GM13977 (cell line): Measurements from ENCODE around the gene CCDC85B.

Source experiments
- DNase-seq: peaks from one replicate; pipeline ENCODE4 v3.0.0; 2012; ENCODE audit warnings: low spot score
- CTCF ChIP-seq: IDR thresholded peaks from 2 replicates; pipeline ENCODE4 v1.5.1; 2012; ENCODE audit warnings: mild to moderate bottlenecking, control low read depth; ENCODE audit not compliant: insufficient read depth; ENCODE audit errors: extremely low read depth, missing control alignments
- in situ Hi-C: fragments of 300-500 bp; cut with MboI; formaldehyde crosslinking; loops from one replicate; pipeline ENCODE4 v1.12.0; 2022; ENCODE audit warnings: low sequenced_read_pairs, low pct_unique_long_range_greater_than_20kb, mixed read lengths, inconsistent platforms; ENCODE audit not compliant: unreplicated experiment

CCDC85B gene

GRCh38 chr11:65857853-65858680 is 32.4 kb upstream of the CCDC85B start, which contains the start of gene CFL1:
TSS of gene CFL1 (minus strand) at chr11:65858180. CDS start at chr11:65858099, 81 bp downstream.
- in situ Hi-C loops, result no loop called here

GRCh38 chr11:65858681-65859087 is 31.8 kb upstream of the CCDC85B start:
- no peak for TF ChIP-seq CTCF
- in situ Hi-C loops, result no loop called here

More at GRCh38 chr11:65857853-65858680, 32.4 kb upstream of the CCDC85B start, which contains the start of gene CFL1:
- DNase-seq, result peak; percentile 94
- no peak for TF ChIP-seq CTCF

GRCh38 chr11:65859095-65859811 is 31.2 kb upstream of the CCDC85B start:
- in situ Hi-C loops, result no loop called here
- DNase-seq, result peak; percentile 97

More at GRCh38 chr11:65858681-65859087, 31.8 kb upstream of the CCDC85B start:
- no peak for DNase-seq

DNA sequence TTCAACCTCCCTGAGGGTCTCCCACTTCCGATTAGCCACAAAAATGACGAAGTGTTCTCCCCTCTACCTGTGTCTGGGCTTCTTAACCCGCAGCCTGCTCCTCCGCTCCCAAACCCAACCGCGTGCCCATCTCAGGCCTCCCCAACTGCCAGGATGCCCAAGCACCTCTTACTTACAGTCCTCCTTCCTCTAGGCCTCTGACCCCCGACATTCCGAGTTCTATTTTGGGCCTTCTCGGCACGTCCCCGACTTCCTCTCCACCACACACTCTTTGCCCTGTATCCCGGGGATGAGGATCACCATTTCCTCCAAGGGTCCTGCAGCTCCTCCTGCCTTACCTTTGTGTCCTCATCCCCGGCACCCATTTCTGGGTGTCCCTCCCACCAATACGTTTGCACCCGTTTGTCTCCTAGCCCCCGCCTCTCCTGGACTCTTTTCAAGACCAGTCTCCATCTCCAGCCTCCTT is 30.6 kb upstream of the CCDC85B start:
- no peak for DNase-seq
- no peak for TF ChIP-seq CTCF
- in situ Hi-C loops, result no loop called here

More at GRCh38 chr11:65859095-65859811, 31.2 kb upstream of the CCDC85B start:
- TF ChIP-seq CTCF, result no peak

- DNase-seq, result peak; percentile 95
- TF ChIP-seq CTCF, result peak; percentile 86
- in situ Hi-C loops, result no loop called here
These were observed 30.0 kb upstream of the CCDC85B start, which contains the start of gene MUS81 for GRCh38 chr11:65860278-65861164. TSS of gene MUS81 (plus strand) at chr11:65860433. CDS start at chr11:65860754, 321 bp downstream.

GRCh38 chr11:65861165-65861505 is 29.3 kb upstream of the CCDC85B start:
- no peak for DNase-seq
- in situ Hi-C loops, result no loop called here
- TF ChIP-seq CTCF, result no peak
